Measurements from ENCODE around the gene RNF126.

Gene RNF126

DNA sequence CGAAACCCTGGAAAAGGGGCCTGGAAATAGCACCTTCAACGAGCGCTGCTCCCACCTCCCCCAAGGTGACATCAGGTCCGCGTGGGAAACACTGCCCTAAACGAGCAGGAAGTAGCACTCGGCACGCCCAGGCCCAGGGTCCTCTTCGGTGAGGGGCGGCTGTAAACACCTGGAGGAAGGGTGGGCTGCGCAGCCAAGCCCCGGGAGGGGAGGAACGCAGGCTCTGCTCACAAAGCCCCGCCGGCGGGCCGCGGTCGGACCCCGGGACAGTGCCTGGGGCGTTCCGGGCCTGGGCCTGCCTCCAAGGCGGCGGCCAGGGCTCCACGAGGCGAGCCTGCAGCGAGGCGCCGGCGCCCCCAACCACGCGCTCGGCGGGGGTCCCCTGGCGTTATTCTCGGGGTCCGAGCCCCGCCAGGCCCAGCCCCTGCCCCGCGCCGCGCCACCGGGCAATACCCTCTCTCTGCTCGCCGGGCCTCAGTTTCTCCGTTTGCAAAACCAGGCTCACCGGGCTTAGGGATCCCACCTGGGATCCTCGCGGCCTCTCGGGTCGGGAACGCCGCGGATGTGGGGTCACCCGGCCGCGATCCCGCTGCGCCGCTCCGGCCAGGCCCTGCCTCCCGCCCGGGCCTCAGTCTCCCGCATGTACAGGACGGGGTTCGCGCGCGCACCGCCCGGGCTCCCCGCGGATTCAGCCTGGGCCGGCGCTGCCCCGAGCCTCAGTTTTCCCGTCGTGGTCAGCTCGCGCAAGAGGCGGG, 630 bp downstream of the RNF126 start:
- peak; percentile 77 for DNase-seq

DNA sequence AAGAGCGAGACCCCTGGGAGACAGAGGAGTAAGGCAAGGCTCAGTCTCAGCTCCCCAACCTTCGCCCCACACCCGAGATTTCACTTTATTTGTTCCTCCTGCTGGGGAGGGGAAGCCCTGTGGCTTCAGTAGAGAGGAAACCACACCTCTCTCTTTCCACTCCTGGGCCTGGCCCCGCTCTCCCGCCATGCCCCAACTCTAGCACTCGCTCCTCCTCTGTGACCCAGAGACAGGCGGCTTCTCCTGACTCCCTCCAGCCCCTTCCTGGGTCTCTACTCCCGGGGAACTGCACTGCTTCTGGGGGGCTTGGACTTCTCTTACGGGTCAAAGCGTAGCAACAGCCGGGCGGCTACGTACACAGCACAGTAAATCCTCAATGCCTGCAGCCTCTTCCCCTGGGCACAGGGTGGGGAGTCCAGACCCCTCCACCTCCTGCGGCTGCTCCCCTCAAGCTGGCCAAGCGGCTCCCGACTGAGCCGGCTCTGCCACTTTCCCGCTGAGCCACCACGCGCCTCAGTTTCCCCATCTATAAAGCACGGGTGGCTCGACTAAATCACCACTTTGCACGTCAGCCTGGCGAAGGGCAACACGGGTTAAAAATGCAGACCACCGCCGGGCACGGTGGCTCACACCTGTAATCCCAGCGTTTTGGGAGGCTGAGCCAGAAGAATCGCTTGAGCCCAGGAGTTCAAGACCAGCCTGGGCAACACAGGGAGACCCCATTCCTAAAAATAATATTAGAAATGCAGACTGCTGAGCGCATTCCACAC, 1.4 kb downstream of the RNF126 start:
- peak; percentile 64 for DNase-seq

DNA sequence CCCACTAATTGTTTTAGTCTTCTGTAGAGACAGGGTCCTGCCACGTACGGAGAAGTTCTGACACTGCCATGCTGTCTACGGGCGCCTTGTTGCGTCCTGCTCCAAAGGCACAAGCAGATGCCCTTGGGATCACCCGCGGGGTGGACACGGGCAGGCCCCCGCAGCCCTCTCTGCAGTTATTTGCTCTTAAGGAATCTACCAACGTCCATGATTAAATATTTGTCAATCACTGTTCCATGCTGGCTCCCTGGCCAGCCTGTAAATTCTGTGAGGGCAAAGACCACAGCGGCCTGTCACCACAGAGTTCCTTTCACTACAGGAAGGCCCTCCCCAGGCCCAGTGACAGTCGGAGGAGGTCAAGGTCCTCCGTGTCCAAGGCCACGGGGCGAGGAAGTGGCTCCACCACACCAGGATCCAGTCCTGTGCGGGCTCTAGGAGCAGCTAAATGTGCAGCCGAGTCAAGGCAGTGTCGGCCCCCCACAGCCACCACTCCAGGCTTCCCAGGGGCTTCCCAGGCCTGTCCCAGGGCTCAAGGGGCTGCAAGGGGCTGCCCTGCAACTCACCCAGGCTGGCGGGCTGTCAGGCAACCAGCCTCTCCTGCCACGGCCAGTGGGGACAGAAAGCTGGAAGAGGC, 2.1 kb downstream of the RNF126 start:
- no peak for DNase-seq

DNA sequence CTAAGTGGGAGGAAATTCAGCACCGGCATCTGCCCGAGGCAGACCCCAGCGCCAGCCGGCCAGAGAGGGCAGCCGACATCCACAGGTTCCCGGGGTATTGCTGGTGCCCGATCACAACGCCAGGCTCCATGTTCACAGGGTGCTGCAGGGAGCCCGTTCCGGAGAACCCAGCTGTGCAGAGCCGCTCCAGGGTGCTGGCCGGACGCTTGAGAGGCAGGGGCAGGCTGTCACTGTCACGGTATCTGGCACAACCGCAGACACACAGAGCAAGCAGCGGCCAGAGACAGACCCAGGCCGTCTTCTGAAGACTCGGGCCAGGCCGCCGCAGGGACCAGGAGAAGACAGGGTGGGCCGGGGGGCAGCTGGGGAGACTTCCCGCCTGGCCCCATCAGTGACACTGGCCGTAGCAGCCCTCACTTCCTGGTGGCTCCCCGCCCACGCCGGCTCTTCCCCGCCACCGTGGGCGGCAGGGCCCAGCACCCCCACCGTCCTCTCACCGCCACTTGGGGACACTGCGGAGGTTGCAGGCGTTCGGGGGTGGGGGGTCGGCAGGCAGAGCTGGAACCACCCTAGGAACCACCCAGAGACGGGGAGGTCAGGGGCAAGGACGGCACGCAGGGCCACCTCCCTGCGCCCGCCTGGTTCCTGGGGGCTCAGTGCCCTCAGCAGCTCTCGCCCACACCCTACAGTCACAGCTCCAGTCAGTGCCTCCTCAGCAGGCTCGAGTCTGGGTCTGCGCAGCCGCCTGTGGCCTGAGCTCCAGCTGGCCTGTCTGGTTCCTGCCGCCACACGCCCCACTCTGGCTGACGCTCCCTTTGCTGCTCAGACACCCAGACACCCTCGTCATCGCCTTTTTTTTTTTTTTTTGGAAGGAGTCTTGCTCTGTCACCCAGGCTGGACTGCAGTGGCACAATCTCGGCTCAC, 3.8 kb downstream of the RNF126 start:
- DNase-seq, result no peak

DNA sequence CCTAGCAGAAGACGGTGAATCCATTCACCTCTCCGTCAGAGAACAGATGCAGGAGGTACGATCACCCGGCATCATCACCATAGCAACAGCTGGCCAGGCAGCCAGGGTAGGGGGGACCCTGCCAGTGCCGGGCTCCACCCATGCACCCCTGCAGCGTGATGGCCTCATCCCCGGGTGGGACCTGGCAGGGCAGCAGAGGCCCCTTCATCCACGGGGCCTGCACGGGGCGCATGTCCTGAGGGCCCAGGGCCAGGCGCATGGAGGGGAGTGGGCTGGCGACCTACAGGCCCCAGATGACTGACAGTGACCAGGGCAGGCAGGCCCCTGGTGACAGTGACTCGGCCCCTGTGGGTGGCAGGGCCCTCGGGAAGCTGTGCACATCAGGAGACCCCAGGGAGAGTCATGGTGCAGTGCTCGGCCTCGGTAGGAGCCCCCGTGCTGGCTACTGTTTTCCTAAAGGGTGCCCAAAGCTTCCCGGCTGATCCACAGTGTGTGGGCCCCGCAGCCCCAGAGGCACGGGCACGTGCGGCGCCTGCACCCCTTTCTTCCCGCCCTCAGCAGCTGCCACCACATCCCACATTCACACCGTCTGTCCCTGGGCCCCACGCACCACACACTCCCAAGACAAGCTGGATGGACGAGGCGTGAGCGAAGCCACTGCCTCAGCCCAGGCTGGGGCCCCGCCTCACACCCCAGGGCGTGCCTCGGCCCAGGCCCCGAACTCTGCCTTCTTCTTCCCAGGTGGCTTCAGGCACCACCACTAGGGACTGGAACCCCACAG, 4.8 kb downstream of the RNF126 start:
- no peak for DNase-seq

DNA sequence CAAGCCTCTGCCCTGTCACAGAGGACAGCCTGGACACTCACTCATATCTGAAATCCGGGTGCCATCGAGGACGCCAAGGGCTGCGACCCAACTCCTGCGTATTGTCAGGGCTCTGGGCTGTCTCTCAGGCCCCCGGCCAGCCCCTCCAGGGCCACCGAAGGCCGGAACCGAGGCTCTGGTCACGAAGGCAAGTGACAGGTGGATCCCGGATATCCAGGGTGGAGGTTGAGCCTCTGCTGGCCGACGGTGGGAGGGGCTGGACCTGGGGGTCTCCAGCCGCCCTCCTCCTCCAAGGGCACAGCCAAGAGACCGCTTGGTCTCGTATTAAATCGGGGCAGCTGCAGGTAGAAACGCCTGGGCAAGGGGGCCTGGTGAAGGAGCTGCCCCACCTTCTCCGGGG, 5.4 kb downstream of the RNF126 start:
- DNase-seq, result no peak

DNA sequence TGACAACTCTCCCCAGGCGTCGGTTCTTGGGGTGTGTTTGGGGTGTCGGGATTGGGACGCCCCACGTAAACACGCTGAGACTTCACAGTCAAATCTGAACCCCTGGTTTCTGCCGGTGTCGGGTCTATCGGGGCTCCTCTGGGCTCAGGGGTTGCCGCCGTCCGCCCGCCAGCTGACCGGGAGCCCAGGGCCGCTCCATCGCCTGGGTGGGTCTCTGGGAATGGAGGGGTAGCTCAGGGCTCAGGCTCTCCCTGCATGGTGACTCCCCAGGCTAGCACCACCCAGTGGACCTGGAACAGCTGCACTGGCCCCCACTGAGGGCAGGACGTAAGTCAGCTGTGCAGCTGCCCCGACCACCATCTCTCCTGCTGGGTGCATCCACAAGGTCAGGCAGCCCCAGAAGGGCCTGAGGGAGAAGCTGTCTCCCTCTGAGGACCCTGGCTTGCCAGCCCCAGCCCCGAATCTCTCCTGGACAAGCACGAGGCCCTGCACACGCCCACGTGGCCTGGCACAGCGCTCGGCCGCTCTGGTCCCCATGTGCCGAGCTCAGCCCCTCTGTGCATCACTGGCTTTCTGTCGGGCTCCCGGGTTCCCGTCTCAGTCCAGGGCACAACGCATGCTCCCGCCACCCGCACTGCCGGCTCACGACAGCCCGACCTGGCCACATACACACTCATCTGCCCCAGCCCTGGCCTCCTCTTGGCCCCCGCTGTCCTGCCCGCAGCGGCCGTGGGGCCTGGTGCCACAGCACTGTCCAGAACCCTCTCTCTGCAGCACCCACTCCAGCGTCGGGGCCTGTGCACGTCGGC, 6.1 kb downstream of the RNF126 start:
- no peak for DNase-seq

DNA sequence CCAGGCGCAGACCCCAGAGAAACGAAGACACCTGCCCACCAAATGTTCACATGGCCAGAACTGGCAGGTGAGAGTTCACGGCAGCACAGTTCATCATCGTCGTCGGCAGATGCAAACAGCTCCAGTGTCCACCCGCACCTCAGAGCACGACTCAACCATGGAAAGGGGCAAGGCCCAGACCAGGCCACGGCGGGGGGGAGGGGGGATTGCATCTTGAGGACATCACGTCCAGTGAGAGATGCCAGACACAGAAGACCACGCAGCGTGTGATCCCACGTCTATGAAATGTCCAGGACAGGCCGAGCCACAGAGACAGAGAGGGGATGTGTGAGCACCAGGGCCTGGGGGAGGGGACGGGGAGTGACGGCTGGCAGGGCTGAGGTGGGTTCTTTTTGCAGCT, 7.3 kb downstream of the RNF126 start:
- DNase-seq, result no peak

DNA sequence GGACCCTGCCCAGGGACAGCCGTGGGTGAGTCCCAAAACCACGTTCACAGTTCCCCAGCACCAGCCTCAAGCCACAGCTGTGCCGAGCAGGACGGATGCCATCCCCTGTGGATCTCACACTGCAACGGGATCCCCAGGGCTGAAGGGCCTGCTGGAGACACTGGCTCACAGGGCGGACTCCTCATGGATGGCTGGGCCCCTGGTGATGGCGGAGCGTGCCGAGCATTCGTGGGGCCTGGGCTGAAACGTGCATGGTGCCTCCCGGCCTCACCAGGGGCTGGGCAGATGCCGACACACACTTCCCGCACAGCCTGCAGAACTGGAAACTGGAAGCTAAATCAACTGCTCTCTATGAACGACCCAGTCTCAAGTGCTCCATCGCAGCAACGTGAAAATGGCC, 9.6 kb downstream of the RNF126 start:
- no peak for DNase-seq

DNA sequence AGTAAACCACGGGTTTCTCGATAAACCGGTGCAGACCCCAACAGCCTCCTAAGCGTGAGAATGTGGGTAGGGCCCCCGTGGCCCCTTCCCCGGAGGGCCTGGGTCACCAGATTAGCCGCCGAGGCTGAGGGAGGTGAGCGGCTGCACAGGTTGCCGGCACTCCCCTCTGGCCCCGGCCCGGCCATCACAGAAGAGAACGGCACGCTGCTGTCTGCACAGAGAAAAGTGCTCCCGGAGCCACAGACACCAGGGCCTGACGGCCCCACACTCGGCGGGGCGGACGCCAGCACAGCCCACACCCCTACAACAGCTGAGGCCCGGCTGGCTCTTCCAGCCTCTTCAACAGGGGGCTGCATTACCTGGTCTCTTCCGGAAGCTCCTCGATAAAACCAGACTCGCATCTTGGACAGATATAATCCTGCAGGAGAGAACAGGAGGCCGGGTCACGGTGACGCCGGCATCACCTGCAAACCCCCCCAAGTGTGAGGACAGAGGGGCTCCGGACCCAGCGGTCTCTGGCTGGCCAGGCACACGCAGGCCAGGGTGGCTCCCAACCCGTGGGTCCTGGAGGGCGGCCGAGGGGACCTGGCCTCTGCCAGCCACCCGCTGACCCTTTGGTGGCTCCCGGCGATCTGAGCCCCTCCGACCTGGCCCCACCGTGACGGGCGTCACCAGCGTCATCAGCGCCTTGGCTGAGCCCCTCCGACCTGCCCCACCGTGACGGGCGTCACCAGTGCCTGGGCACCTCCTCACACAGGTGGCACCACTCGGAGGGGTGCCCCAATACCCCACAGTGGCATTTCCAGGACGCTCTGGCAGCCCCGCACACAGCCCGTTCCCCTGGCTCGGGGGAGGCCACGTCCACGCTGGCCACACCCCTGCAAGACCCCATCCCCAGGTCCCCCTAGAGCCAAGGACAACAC, 10.3 kb downstream of the RNF126 start:
- no peak for DNase-seq

DNA sequence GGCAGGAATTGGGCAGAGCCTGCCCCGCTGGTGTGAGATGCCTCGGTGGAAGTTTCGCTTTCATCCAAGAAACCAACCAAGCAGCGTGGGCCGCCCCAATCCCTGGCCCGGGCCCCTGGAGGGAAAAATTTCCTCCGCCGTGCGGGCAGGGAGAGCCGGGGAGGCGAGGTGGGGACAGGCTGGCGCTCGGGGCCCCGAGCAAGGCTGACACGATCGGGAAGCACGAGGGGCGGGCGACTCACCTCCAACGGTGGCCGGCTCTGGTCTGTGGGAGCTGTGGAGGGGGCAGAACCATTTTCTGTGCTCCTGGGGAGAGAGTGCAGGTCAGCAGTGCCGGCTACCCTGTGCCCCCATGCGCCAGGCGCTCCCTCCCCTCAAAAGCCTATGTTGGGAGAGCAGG, 11.0 kb downstream of the RNF126 start:
- DNase-seq, result no peak

DNA sequence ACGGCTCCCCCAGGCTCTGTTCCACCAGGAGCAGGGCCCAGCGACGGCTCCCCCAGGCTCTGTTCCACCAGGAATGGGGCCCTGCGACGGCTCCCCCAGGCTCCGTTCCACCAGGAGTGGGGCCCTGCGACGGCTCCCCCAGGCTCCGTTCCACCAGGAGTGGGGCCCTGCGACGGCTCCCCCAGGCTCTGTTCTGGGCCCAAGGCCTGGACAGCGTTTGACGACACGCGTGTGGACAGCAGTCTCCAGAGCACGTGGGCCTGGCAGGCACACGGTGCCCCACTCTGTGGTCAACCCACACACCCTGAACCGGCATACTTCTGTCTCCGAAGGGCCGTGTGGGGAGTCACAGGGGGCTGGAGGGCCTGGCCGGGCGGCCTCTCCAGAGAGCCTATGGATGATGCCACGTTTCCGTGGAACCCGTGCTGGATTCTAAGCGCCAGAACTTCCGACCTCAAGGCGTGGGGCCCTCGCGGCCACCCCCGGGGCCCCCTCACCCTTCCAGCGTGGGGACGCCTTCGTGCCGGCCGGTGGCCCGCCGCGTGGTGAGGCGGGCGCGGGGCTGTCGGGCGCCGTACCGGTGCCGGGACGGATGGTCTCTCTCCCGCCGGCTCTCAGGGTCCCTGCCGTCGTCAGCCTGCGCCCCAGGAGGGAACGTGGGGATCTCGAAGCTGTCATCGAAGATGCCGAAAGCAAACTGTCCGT, 11.7 kb downstream of the RNF126 start:
- no peak for DNase-seq

DNA sequence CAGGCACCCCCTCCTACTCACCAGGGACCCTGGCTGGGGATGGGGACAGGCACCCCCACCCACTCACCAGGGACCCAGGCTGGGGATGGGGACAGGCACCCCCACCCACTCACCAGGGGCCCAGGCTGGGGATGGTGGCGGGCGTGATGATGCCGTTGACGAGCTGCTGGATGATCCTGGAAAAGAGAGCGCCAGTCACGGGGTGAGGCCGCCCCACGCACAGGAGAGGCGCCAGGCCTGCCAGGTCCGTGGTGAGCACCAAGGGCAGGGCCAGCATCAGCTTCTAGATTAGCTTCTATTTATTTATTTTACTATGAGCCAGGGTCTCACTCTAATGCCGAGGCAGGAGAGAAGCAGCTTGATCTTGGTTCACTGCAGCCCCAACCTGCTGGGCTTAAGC, 12.9 kb downstream of the RNF126 start:
- DNase-seq, result no peak

DNA sequence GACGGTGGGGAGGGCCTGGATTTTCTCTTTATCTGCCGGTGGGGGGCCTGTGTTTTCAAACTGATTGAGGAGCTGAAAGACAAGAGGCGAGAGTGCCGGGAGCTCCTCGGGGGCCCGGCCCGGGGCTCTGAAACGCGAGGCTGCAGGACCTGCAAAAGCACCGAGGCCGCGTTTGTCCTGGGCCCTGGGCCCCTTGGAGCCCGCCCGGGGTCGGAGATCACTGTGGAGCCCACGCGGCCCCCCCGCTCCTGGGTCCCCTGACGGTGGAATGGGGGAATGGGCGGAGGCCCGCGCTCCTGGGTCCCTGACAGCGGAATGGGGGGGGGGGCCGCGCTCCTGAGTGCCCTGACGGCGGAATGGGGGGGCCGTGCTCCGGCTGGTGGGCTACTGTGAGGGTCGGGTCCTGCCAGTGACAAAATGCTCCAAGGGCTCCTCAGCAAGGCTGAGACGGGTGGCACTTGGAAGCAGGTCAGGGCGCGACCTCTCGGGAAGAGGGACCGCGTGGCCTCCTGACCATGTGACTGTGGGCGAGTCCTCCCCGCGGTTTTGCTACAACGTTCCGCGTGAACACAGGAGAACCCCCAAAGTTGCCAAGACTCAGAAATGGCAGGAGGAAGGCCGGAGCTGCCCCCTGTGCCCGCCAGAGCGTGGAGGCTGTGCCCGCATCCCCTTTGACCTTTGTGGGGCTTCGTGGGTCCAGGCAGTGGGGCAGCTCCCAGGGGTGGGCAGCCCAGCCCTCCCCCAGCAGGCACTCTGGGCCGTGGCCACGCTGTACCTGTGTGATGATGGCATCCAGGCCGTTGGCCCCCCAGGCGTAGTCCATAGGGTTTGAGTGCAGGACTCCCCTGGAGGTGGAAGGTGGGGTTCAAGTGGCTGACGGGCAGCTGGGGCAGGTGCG, 13.9 kb downstream of the RNF126 start:
- no peak for DNase-seq

DNA sequence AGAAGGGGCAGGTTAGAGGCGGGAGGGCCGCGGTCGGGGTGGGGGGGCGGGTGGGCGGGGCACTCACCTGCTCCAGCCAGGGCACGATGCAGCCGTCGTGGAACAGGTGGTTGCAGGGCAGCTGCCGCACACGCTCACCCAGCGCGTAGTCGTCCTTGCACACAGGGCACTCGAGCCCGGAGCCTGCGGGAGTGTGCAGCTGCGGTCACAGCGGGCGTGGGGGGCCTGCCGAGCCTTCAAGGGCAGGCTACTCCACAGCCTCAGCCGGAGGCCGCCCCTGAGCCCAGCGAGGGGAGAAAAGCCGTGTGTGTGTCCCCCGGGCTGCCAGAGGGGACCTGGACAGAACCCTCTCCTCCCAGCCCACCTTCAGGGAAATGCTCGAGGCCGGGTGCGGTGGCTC, 14.7 kb downstream of the RNF126 start:
- DNase-seq, result no peak

DNA sequence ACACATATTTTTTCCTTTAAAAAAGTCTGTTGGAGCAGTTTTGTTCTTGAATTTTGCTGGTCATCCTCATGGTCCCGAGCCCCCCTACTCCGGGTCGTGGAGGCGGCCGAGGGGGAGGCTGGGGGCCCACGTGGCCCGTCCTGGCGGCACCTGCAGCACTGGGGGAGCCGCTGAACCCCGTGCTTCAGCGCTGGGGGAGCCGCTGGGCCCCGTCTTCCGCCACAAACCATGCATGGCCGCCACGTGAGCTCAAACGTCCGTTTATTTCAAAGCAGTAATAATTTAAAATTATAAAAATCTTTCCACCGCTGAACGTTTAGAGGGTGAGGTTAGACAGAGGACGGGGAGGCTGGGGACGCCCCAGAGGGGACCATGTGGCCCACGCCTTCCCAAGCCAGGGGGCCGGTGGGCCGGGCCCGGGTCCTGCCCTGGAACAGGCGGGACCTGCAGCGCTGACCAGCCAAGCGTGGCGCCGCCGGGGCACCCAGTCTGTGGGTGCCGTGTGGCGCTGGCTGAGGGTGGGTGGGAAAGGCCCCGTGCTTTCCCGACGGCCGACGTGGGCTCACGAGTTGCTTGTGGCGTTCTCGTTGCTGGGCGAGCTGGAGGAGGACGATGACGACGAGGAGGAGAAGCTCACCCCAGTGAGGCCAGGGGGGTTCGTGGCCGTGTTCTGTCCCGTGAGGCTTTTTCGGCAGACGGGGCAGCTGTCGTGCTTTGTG, 15.3 kb downstream of the RNF126 start:
- DNase-seq, result no peak

DNA sequence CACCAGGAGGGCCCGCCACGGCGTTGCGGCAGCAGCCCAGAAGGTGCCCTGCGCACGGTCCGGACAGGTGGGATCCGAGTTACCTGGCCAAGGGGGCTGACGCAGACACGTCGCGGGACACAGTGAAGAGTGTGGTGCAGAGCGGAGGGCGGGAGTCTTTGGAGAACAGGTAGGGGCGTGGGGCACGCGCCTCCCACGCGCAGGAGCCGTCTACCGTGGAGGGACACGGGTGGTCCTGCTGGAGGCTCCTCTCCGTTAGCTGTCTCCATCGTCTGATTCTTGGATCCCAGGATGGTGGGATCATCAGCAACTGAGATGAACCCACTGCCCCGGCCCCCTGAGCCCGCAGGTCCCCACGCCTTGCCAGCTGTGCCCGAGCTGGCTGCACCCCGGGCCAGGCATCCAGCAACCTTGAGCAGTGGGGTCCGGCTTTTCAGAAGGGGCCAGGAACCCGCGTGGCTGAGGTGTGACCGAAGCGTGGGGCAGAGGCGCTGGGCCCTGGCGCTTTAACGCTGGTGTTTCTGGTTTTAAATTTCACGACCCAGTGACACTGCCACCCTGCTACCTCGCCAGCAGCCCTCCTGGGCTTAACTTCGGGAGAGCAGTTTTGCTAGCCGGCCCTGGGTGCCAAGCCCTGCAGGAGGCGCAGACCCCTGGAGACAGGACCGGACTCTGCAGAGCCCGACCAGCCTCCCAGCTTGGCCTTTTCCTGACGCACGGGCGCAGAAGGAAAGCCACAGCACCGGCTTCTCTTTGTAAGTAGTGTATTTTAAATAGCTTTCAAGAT, 16.0 kb downstream of the RNF126 start:
- DNase-seq, result no peak

All from stimulated activated CD4-positive, alpha-beta T cell treated with anti-CD3 and anti-CD28 coated beads, Interleukin-1b, Interleukin-23, amount 100 ng/mL, for 48 hours (primary cell).